GM11168 (cell line): ENCODE data around the gene FANCG.

ENCODE experiments used
- in situ Hi-C: fragments of 300-500 bp; cut with MboI; formaldehyde crosslinking; loops from one replicate; pipeline ENCODE4 v1.12.0; 2022; ENCODE audit warnings: low sequenced_read_pairs; ENCODE audit not compliant: unreplicated experiment

FANCG gene

GRCh38 chr9:35070823-35071813 lies 8.6 kb downstream of the FANCG start:
- in situ Hi-C loops = loop anchor here (25.0 kb wide), 1 partner anchor 666 kb away; the partner anchor contains the start of genes CREB3, GBA2, RGP1 and TLN1

GRCh38 chr9:35069020-35069419 lies 10.7 kb downstream of the FANCG start:
- in situ Hi-C loops = loop anchor here (25.0 kb wide), 1 partner anchor 668 kb away; the partner anchor contains the start of genes CREB3, GBA2, RGP1 and TLN1

- in situ Hi-C loops = loop anchor here (25.0 kb wide), 1 partner anchor 670 kb away; the partner anchor contains the start of genes CREB3, GBA2, RGP1 and TLN1
Measured at GRCh38 chr9:35067056-35067455, 12.7 kb downstream of the FANCG start.

- in situ Hi-C loops = loop anchor here (25.0 kb wide), 1 partner anchor 677 kb away; the partner anchor contains the start of genes CREB3, GBA2, RGP1 and TLN1
Measured at GRCh38 chr9:35060548-35061207, 19.1 kb downstream of the FANCG start.

GRCh38 chr9:35059438-35059837 lies 20.3 kb downstream of the FANCG start:
- in situ Hi-C loops = loop anchor here (10.0 to 25.0 kb wide), 2 partner anchors 165 to 678 kb away; partner anchors contain the start of genes CREB3, GBA2, RGP1 and TLN1

- in situ Hi-C loops = loop anchor here (10.0 to 25.0 kb wide), 2 partner anchors 162 to 680 kb away; partner anchors contain the start of genes CREB3, GBA2, RGP1 and TLN1
Measured at GRCh38 chr9:35057271-35057620, 22.5 kb downstream of the FANCG start.

GRCh38 chr9:35056571-35057270 lies 23.0 kb downstream of the FANCG start:
- in situ Hi-C loops = loop anchor here (10.0 to 25.0 kb wide), 2 partner anchors 162 to 681 kb away; partner anchors contain the start of genes CREB3, GBA2, RGP1 and TLN1

GRCh38 chr9:35054871-35055644 lies 24.7 kb downstream of the FANCG start:
- in situ Hi-C loops = loop anchor here (10.0 to 25.0 kb wide), 2 partner anchors 160 to 682 kb away; partner anchors contain the start of genes CREB3, GBA2, RGP1 and TLN1

- in situ Hi-C loops = loop anchor here (10.0 to 25.0 kb wide), 2 partner anchors 160 to 683 kb away; partner anchors contain the start of genes CREB3, GBA2, RGP1 and TLN1
Measured at GRCh38 chr9:35054185-35054835, 25.4 kb downstream of the FANCG start.

GRCh38 chr9:35051069-35051967 lies 28.4 kb downstream of the FANCG start:
- in situ Hi-C loops = loop anchor here (10.0 to 25.0 kb wide), 2 partner anchors 157 to 686 kb away; partner anchors contain the start of genes CREB3, GBA2, RGP1 and TLN1

GRCh38 chr9:35048511-35048910 lies 31.2 kb downstream of the FANCG start:
- in situ Hi-C loops = no loop called here

- in situ Hi-C loops = no loop called here
Measured at GRCh38 chr9:35044071-35044470, 35.7 kb downstream of the FANCG start.

GRCh38 chr9:35042891-35043545 lies 36.7 kb downstream of the FANCG start:
- in situ Hi-C loops = no loop called here

GRCh38 chr9:35042081-35042604 lies 37.6 kb downstream of the FANCG start:
- in situ Hi-C loops = no loop called here

- in situ Hi-C loops = no loop called here
Measured at GRCh38 chr9:35035851-35036701, 43.7 kb downstream of the FANCG start.

- in situ Hi-C loops = no loop called here
Measured at GRCh38 chr9:35033101-35033500, 46.6 kb downstream of the FANCG start.
